OCI-LY7 (cell line): ENCODE data around the gene PPM1H. TPM values are rescaled to one million over a fixed set of nuclear protein-coding genes. Genes with fewer than 3 reads are reported as not detected.

Source experiments
- BruUV-seq: library from RNA; stranded (reverse); fragments of 400-500 nt; replicated peaks from 2 replicates; lab custom pipeline; 2021; lab: Mats Ljungman, UMichigan
- CTCF ChIA-PET: fragments of 300-600 bp; sonication (Branson Sonifier 250); formaldehyde crosslinking; loops from one replicate; lab custom pipeline; 2022; ENCODE audit warnings: antibody characterized with exemption; ENCODE audit not compliant: unreplicated experiment; lab: Charles Lee
- POLR2A ChIA-PET: fragments of 300-600 bp; sonication (Branson Sonifier 250); formaldehyde crosslinking; loops from one replicate; lab custom pipeline; 2022; ENCODE audit warnings: antibody characterized with exemption; lab: Charles Lee
- DNase-seq: peaks from one replicate; pipeline ENCODE4 v3.0.0-alpha.2; 2015; ENCODE audit warnings: low spot score
- H2AFZ ChIP-seq: fragments of 200-600 bp; sonication (generic), shearing (Covaris generic); 2 replicates; pipeline ENCODE4 v1.6.1; 2014; ENCODE audit warnings: mild to moderate bottlenecking, antibody characterized with exemption, low read length, moderate library complexity
- H3K27ac ChIP-seq: fragments of 200-600 bp; sonication (generic); 2 replicates; pipeline ENCODE4 v1.5.1; 2014; ENCODE audit warnings: mixed run types, low read depth, mild to moderate bottlenecking, moderate library complexity, low read length, inconsistent platforms; ENCODE audit not compliant: poor library complexity, severe bottlenecking
- H3K36me3 ChIP-seq: fragments of 200-600 bp; sonication (generic); 2 replicates; pipeline ENCODE4 v1.6.1; 2014; ENCODE audit warnings: mild to moderate bottlenecking, antibody characterized with exemption, low read length, moderate library complexity, mixed read lengths; ENCODE audit not compliant: insufficient read depth
- H3K4me1 ChIP-seq: fragments of 200-600 bp; sonication (generic); 2 replicates; pipeline ENCODE4 v1.5.1; 2014; ENCODE audit warnings: mild to moderate bottlenecking, low read length; ENCODE audit not compliant: insufficient read depth, poor library complexity, severe bottlenecking
- H3K4me2 ChIP-seq: fragments of 200-600 bp; sonication (generic); 2 replicates; pipeline ENCODE4 v1.6.1; 2014; ENCODE audit warnings: mild to moderate bottlenecking, low read length
- H3K4me3 ChIP-seq: fragments of 200-600 bp; sonication (generic); 2 replicates; pipeline ENCODE4 v1.5.1; 2014; ENCODE audit warnings: mild to moderate bottlenecking, low read depth, low read length; ENCODE audit not compliant: poor library complexity, severe bottlenecking
- H3K79me2 ChIP-seq: fragments of 200-600 bp; sonication (generic); 2 replicates; pipeline ENCODE4 v1.6.1; 2016; ENCODE audit warnings: low read depth, mild to moderate bottlenecking, low read length, moderate library complexity, mixed read lengths; ENCODE audit not compliant: insufficient read depth
- H3K9me2 ChIP-seq: fragments of 200-600 bp; sonication (generic); 2 replicates; pipeline ENCODE4 v1.6.1; 2016; ENCODE audit warnings: mild to moderate bottlenecking, low read length, mixed read lengths; ENCODE audit not compliant: insufficient read depth
- H3K9me3 ChIP-seq: fragments of 200-600 bp; sonication (generic); 2 replicates; pipeline ENCODE4 v1.6.1; 2014; ENCODE audit warnings: mild to moderate bottlenecking, mixed run types, low read length, mixed read lengths
- H4K20me1 ChIP-seq: fragments of 200-600 bp; sonication (generic); 2 replicates; pipeline ENCODE4 v1.6.1; 2014; ENCODE audit warnings: mild to moderate bottlenecking, antibody characterized with exemption, low read length, moderate library complexity, mixed read lengths; ENCODE audit not compliant: insufficient read depth
- CTCF ChIP-seq: fragments of 200-600 bp; sonication (generic); conservative IDR thresholded peaks from 2 replicates; pipeline ENCODE4 v1.5.1; 2014; ENCODE audit warnings: mild to moderate bottlenecking, antibody characterized with exemption, low read length, moderate library complexity, mixed read lengths
- EZH2phosphoT487 ChIP-seq: fragments of 200-600 bp; sonication (generic); IDR thresholded peaks from 2 replicates; pipeline ENCODE4 v1.6.1; 2018; ENCODE audit warnings: low read depth, borderline replicate concordance, mild to moderate bottlenecking, mixed run types, antibody characterized with exemption, low read length, moderate library complexity, mixed read lengths
- intact Hi-C: fragments of 100-400 bp; cut with micrococcal nuclease; formaldehyde crosslinking; loops from one replicate; pipeline ENCODE4 v1.10.0; 2022; ENCODE audit not compliant: unreplicated experiment
- total RNA-seq, 2 experiments: library from RNA; depleted of rRNA in 1 of 2; stranded (reverse); fragments of >200 nt in 1 of 2; shearing (Covaris generic) in 1 of 2; gene quantifications; 2 replicates each; pipeline ENCODE4 v1.2.3, GENCODE V29; 2014 to 2022

Gene PPM1H
- total RNA-seq, 2 experiments from 2014 or later: 2.0 to 3.4 TPM

DNA sequence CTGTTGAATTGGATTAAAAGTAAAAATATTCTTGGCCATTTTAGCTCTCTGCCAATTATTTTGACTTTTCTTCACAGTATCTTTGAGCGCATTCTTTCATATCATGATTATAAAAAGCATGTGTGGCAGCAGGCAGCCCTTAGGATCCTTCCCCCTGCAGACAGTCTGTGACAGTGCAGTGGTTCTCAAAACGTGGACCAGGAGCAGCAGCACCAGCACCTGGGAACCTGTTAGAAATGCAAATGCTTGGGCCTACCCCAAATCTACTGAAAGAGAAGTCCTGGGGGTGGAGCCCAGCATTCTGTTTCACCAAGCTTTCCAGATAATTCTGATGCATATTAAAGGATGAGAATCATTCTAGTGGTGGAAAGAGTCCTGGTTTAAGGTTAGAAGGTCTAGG is 312.8 kb downstream of the PPM1H start:
- TF ChIP-seq EZH2phosphoT487 (no peak), CTCF (no peak)
- no peak overlapping the region for H3K4me2 ChIP-seq
- ChIA-PET CTCF (no interaction called here), POLR2A (no interaction called here)
- H3K9me3 ChIP-seq: no peaks in the 10 kb centered on the region
- no peaks in the 10 kb centered on the region for H4K20me1 ChIP-seq
- intact Hi-C loops: no loop called here
- no peak overlapping the region for H3K27ac ChIP-seq
- H3K36me3 ChIP-seq: no peaks in the 10 kb centered on the region
- H3K4me3 ChIP-seq: no peak overlapping the region
- DNase-seq: no peak
- no TSS peak for BruUV-seq
- H3K79me2 ChIP-seq: no peaks in the 10 kb centered on the region
- no peak overlapping the region for H2AFZ ChIP-seq
- H3K4me1 ChIP-seq: no peaks in the 10 kb centered on the region
- H3K9me2 ChIP-seq: no peaks in the 10 kb centered on the region

GRCh38 chr12:62621101-62621638 is 313.8 kb downstream of the PPM1H start:
- Histone ChIP-seq H3K9me3 (no peaks in the 10 kb centered on the region), H2AFZ (no peak overlapping the region), H3K27ac (no peak overlapping the region), H4K20me1 (no peaks in the 10 kb centered on the region), H3K4me1 (no peaks in the 10 kb centered on the region), H3K79me2 (no peaks in the 10 kb centered on the region), H3K4me3 (no peak overlapping the region), H3K4me2 (no peak overlapping the region), H3K36me3 (no peaks in the 10 kb centered on the region), H3K9me2 (no peaks in the 10 kb centered on the region)
- no peak for TF ChIP-seq EZH2phosphoT487
- no peak for TF ChIP-seq CTCF
- intact Hi-C loops: no loop called here
- BruUV-seq: no TSS peak
- CTCF ChIA-PET: no interaction called here
- no peak for DNase-seq
- POLR2A ChIA-PET: interaction anchor here (1.2 kb wide), 1 partner anchor 30 kb away, joined by 3 read pairs; no protein-coding TSS in a partner anchor

DNA sequence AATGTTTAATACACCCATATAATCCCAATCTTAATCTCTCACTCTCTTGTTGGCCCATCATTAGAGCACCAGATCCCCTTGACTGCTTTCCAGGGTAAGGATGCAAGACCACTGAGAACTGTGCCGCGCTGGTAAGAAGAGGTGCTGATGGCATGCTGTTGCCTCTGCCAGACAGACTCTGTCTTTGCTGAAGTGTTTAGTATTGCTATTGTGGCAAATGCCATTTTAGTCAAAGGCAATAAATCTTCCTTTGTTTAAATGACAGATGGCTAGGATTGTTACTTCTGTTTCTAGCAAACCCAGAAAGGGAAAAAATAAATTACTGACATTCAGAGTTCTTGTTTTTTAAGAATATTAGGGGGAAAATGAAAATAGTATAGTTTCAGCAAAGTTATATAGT is 316.0 kb downstream of the PPM1H start:
- CTCF ChIA-PET: no interaction called here
- Histone ChIP-seq H3K36me3 (no peaks in the 10 kb centered on the region), H3K4me3 (no peak overlapping the region), H3K4me1 (no peaks in the 10 kb centered on the region), H2AFZ (no peak overlapping the region), H3K79me2 (no peaks in the 10 kb centered on the region), H4K20me1 (no peaks in the 10 kb centered on the region), H3K9me3 (no peaks in the 10 kb centered on the region), H3K27ac (no peak overlapping the region), H3K4me2 (no peak overlapping the region), H3K9me2 (no peaks in the 10 kb centered on the region)
- no TSS peak for BruUV-seq
- intact Hi-C loops: no loop called here
- DNase-seq: no peak
- POLR2A ChIA-PET: interaction anchor here (0.7 to 1.0 kb wide), 4 partner anchors 12 to 1345 kb away, joined by 3 to 4 read pairs (median 3); no protein-coding TSS in a partner anchor
- no peak for TF ChIP-seq CTCF
- TF ChIP-seq EZH2phosphoT487: no peak
